HEK293 (cell line): ENCODE data around the gene CTNNA2.

Source experiments
- CTCF ChIA-PET: fragments of 350-600 bp; formaldehyde crosslinking; extraction: SDS; loops from one replicate; lab custom pipeline; 2021; ENCODE audit warnings: antibody characterized with exemption; lab: Yijun Ruan, JAX
- POLR2A ChIA-PET: fragments of 300-600 bp; formaldehyde crosslinking; extraction: SDS; loops from one replicate; lab custom pipeline; 2020; ENCODE audit warnings: antibody characterized with exemption, inconsistent platforms; lab: Yijun Ruan, JAX
- H3K27ac ChIP-seq: fragments of 200-500 bp; sonication (Bioruptor generic); 2 replicates; pipeline ENCODE4 v1.5.1; 2014; ENCODE audit warnings: low read depth, low read length, control low read depth, inconsistent platforms; ENCODE audit errors: extremely low read depth
- H3K36me3 ChIP-seq, 2 experiments: fragments of 200-500 bp in 1 of 2; sonication (Bioruptor generic) in 1 of 2; 1 replicate in 1 of 2; 2 replicates in 1 of 2; pipeline ENCODE4 v1.5.1; 2014 to 2017; ENCODE audit warnings: inconsistent platforms in 2 of 2, low read length in 2 of 2; ENCODE audit not compliant: control insufficient read depth in 2 of 2, insufficient read depth in 1 of 2
- H3K4me1 ChIP-seq: fragments of 200-500 bp; sonication (Bioruptor generic); 2 replicates; pipeline ENCODE4 v1.5.1; 2014; ENCODE audit warnings: mild to moderate bottlenecking, low read length, inconsistent platforms; ENCODE audit not compliant: control insufficient read depth, insufficient read depth
- H3K4me3 ChIP-seq: 2 replicates; pipeline ENCODE4 v1.5.1; 2011; ENCODE audit warnings: low read depth, mild to moderate bottlenecking, control low read depth, low read length, moderate library complexity
- H3K9me3 ChIP-seq: fragments of 200-500 bp; sonication (Bioruptor generic); 2 replicates; pipeline ENCODE4 v1.5.1; 2014; ENCODE audit warnings: low read depth, low read length, inconsistent platforms; ENCODE audit not compliant: control insufficient read depth, insufficient read depth
- BCL11B ChIP-seq: fragments of 450-650 bp; formaldehyde crosslinking; IDR thresholded peaks from 2 replicates; pipeline ENCODE4 v1.5.1; 2016; ENCODE audit warnings: low read depth, missing biosample characterization, missing genetic modification characterization
- EGR2 ChIP-seq: fragments of 450-650 bp; formaldehyde crosslinking; IDR thresholded peaks from 2 replicates; pipeline ENCODE4 v1.5.1; 2016; ENCODE audit warnings: low read depth, missing biosample characterization, missing genetic modification characterization
- GLIS1 ChIP-seq: fragments of 450-650 bp; formaldehyde crosslinking; IDR thresholded peaks from 2 replicates; pipeline ENCODE4 v1.5.1; 2016; ENCODE audit warnings: missing biosample characterization, missing genetic modification characterization
- KLF1 ChIP-seq: fragments of 450-650 bp; formaldehyde crosslinking; IDR thresholded peaks from 2 replicates; pipeline ENCODE4 v1.5.1; 2016; ENCODE audit warnings: missing biosample characterization, missing genetic modification characterization
- SCRT2 ChIP-seq: fragments of 450-650 bp; formaldehyde crosslinking; IDR thresholded peaks from 2 replicates; pipeline ENCODE4 v1.5.1; 2016; ENCODE audit warnings: missing biosample characterization, missing genetic modification characterization
- ZBTB1 ChIP-seq: fragments of 450-650 bp; formaldehyde crosslinking; IDR thresholded peaks from 2 replicates; pipeline ENCODE4 v1.5.1; 2016; ENCODE audit warnings: missing biosample characterization, missing genetic modification characterization
- ZBTB8A ChIP-seq: fragments of 450-650 bp; formaldehyde crosslinking; IDR thresholded peaks from 2 replicates; pipeline ENCODE4 v1.5.1; 2016; ENCODE audit warnings: missing biosample characterization, missing genetic modification characterization
- ZNF10 ChIP-seq: fragments of 450-650 bp; formaldehyde crosslinking; IDR thresholded peaks from 2 replicates; pipeline ENCODE4 v1.5.1; 2017; ENCODE audit warnings: missing biosample characterization, missing genetic modification characterization
- ZNF140 ChIP-seq: fragments of 450-650 bp; formaldehyde crosslinking; IDR thresholded peaks from 2 replicates; pipeline ENCODE4 v1.5.1; 2016; ENCODE audit warnings: missing biosample characterization, missing genetic modification characterization
- ZNF175 ChIP-seq: fragments of 450-650 bp; formaldehyde crosslinking; IDR thresholded peaks from 2 replicates; pipeline ENCODE4 v1.5.1; 2016; ENCODE audit warnings: missing biosample characterization, missing genetic modification characterization
- ZNF302 ChIP-seq: fragments of 450-650 bp; formaldehyde crosslinking; IDR thresholded peaks from 2 replicates; pipeline ENCODE4 v1.5.1; 2016; ENCODE audit warnings: missing biosample characterization, missing genetic modification characterization, low read depth
- ZNF341 ChIP-seq: fragments of 450-650 bp; formaldehyde crosslinking; IDR thresholded peaks from 2 replicates; pipeline ENCODE4; 2016; ENCODE audit warnings: low read depth, missing biosample characterization, missing genetic modification characterization
- ZNF362 ChIP-seq: fragments of 450-650 bp; formaldehyde crosslinking; IDR thresholded peaks from 2 replicates; pipeline ENCODE4 v1.5.1; 2016; ENCODE audit warnings: missing biosample characterization, missing genetic modification characterization
- ZNF394 ChIP-seq: fragments of 450-650 bp; formaldehyde crosslinking; IDR thresholded peaks from 2 replicates; pipeline ENCODE4 v1.5.1; 2016; ENCODE audit warnings: missing biosample characterization, missing genetic modification characterization, mild to moderate bottlenecking, moderate library complexity, borderline replicate concordance
- ZNF488 ChIP-seq: fragments of 450-650 bp; formaldehyde crosslinking; IDR thresholded peaks from 2 replicates; pipeline ENCODE4 v1.5.1; 2016; ENCODE audit warnings: missing biosample characterization, missing genetic modification characterization
- ZNF558 ChIP-seq: fragments of 450-650 bp; formaldehyde crosslinking; IDR thresholded peaks from 2 replicates; pipeline ENCODE4 v1.5.1; 2016; ENCODE audit warnings: missing biosample characterization, missing genetic modification characterization
- ZNF704 ChIP-seq: fragments of 450-650 bp; formaldehyde crosslinking; IDR thresholded peaks from 2 replicates; pipeline ENCODE4 v1.5.1; 2016; ENCODE audit warnings: missing biosample characterization, missing genetic modification characterization
- ZNF768 ChIP-seq: fragments of 450-650 bp; formaldehyde crosslinking; IDR thresholded peaks from 2 replicates; pipeline ENCODE4 v1.5.1; 2018; ENCODE audit warnings: missing biosample characterization, mild to moderate bottlenecking, missing genetic modification characterization
- TF ChIP-seq, protein P1 (sequence below): fragments of 450-650 bp; formaldehyde crosslinking; IDR thresholded peaks from 2 replicates; pipeline ENCODE4 v1.5.1; 2017; ENCODE audit warnings: missing biosample characterization, missing genetic modification characterization
- TF ChIP-seq, protein P2 (sequence below): fragments of 450-650 bp; formaldehyde crosslinking; IDR thresholded peaks from 2 replicates; pipeline ENCODE4 v1.5.1; 2016; ENCODE audit warnings: missing biosample characterization, missing genetic modification characterization
- TF ChIP-seq, protein P3 (sequence below): fragments of 450-650 bp; formaldehyde crosslinking; IDR thresholded peaks from 2 replicates; pipeline ENCODE4 v1.5.1; 2016; ENCODE audit warnings: missing biosample characterization, missing genetic modification characterization
- TF ChIP-seq, protein P4 (sequence below): fragments of 450-650 bp; formaldehyde crosslinking; IDR thresholded peaks from 2 replicates; pipeline ENCODE4 v1.5.0; 2017; ENCODE audit warnings: missing biosample characterization, missing genetic modification characterization, borderline replicate concordance
- TF ChIP-seq, protein P5 (sequence below): fragments of 450-650 bp; formaldehyde crosslinking; IDR thresholded peaks from 2 replicates; pipeline ENCODE4 v1.5.1; 2016; ENCODE audit warnings: missing biosample characterization, missing genetic modification characterization

CTNNA2 gene

DNA sequence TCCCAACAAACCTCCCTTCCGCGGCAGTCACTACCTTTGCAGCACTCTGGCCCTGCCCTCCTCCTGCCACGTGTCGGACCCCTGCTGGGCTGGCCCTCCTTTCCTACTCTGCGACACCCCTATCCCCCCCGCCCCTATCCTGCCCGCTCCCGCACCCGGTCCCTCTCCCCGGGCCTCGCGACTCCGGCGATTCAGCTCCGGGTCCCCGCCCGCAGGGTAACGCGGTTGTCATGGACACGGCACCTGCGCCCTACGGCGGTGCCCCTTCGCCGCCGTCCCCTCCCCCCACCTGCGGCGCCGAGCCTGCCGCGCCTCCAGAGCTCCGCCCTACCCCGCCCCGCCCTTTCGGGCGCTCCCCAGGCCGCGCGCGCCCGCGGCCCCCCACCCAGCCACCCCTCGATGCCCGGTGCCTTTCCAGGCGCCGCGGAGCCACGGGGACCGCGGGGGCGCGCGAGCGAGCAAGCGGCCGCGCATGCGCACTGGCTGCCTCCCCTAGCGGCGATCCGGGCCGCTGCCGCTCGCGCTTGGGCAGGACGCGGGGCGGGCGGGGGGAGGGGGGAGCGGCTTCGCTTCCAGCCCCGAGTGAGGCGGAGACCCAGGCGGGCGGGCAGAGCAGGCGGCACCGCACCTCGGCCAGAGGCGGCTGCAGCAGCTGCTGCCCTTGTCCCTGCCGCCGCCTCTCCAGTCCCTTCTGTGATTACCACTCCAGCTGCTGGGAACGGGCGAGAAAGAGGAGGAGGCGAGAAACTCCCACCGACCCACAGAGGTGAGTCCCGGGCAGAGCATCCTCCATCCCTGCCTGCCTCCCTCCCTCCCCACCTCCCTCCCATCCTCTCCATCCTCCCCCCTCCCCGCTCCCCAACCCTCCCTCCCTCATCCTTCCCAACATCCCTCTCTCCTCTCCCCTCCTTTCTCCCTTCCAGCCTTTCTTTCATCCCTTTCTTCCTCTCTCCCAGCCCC, at the start of gene CTNNA2:
TSS of gene CTNNA2 (plus strand) at position 610 of the 960 bp plus-strand sequence.
- Histone ChIP-seq H3K9me3 (no peaks in the 10 kb centered on the region), H3K4me3 (peak within 1 kb of the TSS; percentile 26), H3K36me3 (no peaks in the 10 kb centered on the region), H3K4me1 (no peaks in the 10 kb centered on the region), H3K27ac (no peak within 1 kb of the TSS)
- CTCF ChIA-PET: no interaction called here
- POLR2A ChIA-PET: no interaction called here
- TF ChIP-seq ZNF175 (tag by site-specific recombination) (no peak), ZNF10 (tag by site-specific recombination) (peak; percentile 68), ZBTB1 (tag by site-specific recombination) (no peak), ZNF302 (no peak), BCL11B (no peak), ZNF704 (tag by site-specific recombination) (no peak), ZBTB8A (tag by site-specific recombination) (no peak), KLF1 (tag by site-specific recombination) (0 out of 2 replicates have a peak, but pooled peaks have one; percentile 12), EGR2 (no peak), ZNF362 (tag by site-specific recombination) (no peak), ZNF768 (tag by site-specific recombination) (no peak), GLIS1 (tag by site-specific recombination) (peak; percentile 5; the same call in 1 of the 2 replicates), ZNF488 (tag by site-specific recombination) (no peak), ZNF341 (no peak), ZNF558 (tag by site-specific recombination) (no peak), SCRT2 (tag by site-specific recombination) (peak; percentile 67), ZNF140 (peak; percentile 78), ZNF394 (no peak)
- TF ChIP-seq, protein P1, sequence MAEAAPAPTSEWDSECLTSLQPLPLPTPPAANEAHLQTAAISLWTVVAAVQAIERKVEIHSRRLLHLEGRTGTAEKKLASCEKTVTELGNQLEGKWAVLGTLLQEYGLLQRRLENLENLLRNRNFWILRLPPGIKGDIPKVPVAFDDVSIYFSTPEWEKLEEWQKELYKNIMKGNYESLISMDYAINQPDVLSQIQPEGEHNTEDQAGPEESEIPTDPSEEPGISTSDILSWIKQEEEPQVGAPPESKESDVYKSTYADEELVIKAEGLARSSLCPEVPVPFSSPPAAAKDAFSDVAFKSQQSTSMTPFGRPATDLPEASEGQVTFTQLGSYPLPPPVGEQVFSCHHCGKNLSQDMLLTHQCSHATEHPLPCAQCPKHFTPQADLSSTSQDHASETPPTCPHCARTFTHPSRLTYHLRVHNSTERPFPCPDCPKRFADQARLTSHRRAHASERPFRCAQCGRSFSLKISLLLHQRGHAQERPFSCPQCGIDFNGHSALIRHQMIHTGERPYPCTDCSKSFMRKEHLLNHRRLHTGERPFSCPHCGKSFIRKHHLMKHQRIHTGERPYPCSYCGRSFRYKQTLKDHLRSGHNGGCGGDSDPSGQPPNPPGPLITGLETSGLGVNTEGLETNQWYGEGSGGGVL (tag by site-specific recombination): peak; percentile 85
- TF ChIP-seq, protein P2, sequence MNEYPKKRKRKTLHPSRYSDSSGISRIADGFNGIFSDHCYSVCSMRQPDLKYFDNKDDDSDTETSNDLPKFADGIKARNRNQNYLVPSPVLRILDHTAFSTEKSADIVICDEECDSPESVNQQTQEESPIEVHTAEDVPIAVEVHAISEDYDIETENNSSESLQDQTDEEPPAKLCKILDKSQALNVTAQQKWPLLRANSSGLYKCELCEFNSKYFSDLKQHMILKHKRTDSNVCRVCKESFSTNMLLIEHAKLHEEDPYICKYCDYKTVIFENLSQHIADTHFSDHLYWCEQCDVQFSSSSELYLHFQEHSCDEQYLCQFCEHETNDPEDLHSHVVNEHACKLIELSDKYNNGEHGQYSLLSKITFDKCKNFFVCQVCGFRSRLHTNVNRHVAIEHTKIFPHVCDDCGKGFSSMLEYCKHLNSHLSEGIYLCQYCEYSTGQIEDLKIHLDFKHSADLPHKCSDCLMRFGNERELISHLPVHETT (tag by site-specific recombination): no peak
- TF ChIP-seq, protein P3, sequence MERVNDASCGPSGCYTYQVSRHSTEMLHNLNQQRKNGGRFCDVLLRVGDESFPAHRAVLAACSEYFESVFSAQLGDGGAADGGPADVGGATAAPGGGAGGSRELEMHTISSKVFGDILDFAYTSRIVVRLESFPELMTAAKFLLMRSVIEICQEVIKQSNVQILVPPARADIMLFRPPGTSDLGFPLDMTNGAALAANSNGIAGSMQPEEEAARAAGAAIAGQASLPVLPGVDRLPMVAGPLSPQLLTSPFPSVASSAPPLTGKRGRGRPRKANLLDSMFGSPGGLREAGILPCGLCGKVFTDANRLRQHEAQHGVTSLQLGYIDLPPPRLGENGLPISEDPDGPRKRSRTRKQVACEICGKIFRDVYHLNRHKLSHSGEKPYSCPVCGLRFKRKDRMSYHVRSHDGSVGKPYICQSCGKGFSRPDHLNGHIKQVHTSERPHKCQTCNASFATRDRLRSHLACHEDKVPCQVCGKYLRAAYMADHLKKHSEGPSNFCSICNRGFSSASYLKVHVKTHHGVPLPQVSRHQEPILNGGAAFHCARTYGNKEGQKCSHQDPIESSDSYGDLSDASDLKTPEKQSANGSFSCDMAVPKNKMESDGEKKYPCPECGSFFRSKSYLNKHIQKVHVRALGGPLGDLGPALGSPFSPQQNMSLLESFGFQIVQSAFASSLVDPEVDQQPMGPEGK (tag by site-specific recombination): peak; percentile 43
- TF ChIP-seq, protein P4, sequence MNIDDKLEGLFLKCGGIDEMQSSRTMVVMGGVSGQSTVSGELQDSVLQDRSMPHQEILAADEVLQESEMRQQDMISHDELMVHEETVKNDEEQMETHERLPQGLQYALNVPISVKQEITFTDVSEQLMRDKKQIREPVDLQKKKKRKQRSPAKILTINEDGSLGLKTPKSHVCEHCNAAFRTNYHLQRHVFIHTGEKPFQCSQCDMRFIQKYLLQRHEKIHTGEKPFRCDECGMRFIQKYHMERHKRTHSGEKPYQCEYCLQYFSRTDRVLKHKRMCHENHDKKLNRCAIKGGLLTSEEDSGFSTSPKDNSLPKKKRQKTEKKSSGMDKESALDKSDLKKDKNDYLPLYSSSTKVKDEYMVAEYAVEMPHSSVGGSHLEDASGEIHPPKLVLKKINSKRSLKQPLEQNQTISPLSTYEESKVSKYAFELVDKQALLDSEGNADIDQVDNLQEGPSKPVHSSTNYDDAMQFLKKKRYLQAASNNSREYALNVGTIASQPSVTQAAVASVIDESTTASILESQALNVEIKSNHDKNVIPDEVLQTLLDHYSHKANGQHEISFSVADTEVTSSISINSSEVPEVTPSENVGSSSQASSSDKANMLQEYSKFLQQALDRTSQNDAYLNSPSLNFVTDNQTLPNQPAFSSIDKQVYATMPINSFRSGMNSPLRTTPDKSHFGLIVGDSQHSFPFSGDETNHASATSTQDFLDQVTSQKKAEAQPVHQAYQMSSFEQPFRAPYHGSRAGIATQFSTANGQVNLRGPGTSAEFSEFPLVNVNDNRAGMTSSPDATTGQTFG (tag by site-specific recombination): no peak
- TF ChIP-seq, protein P5, sequence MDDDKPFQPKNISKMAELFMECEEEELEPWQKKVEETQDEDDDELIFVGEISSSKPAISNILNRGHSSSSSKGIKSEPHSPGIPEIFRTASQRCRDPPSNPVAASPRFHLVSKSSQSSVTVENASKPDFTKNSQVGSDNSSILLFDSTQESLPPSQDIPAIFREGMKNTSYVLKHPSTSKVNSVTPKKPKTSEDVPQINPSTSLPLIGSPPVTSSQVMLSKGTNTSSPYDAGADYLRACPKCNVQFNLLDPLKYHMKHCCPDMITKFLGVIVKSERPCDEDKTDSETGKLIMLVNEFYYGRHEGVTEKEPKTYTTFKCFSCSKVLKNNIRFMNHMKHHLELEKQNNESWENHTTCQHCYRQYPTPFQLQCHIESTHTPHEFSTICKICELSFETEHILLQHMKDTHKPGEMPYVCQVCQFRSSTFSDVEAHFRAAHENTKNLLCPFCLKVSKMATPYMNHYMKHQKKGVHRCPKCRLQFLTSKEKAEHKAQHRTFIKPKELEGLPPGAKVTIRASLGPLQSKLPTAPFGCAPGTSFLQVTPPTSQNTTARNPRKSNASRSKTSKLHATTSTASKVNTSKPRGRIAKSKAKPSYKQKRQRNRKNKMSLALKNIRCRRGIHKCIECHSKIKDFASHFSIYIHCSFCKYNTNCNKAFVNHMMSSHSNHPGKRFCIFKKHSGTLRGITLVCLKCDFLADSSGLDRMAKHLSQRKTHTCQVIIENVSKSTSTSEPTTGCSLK (tag by site-specific recombination): no peak
